GM21528 (cell line): Measurements from ENCODE around the gene ATRIP.
"Not testable (repeated sequence)": the region's sequence is repeated elsewhere in the genome, so short reads cannot be mapped to it uniquely, and the experiment has no call there.

Experiments
- ATAC-seq: cut with Tn5 transposase; IDR thresholded peaks from one replicate; pipeline ENCODE4 v1.9.1; 2021; ENCODE audit warnings: mild to moderate bottlenecking, moderate library complexity; ENCODE audit not compliant: unreplicated experiment, low FRiP score

ATRIP gene

DNA sequence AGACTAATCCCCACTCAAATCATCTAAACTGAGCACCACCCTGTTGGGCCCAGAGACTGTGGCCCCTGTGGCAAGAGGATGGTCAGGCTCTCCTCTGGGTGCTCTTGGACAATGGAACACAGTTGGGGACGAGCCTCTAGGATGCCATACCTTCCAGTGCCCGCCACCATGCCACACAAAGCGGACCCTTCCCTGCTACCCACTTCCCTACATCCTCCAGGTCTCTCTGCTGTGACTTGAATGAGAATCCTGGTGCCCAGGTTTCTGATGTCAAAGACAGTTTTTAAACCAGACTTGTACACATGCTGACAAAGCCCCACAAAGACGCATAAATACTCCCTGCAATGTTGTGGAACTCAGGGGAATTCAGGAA lies 11.3 kb upstream of the ATRIP start:
- no peak for ATAC-seq

DNA sequence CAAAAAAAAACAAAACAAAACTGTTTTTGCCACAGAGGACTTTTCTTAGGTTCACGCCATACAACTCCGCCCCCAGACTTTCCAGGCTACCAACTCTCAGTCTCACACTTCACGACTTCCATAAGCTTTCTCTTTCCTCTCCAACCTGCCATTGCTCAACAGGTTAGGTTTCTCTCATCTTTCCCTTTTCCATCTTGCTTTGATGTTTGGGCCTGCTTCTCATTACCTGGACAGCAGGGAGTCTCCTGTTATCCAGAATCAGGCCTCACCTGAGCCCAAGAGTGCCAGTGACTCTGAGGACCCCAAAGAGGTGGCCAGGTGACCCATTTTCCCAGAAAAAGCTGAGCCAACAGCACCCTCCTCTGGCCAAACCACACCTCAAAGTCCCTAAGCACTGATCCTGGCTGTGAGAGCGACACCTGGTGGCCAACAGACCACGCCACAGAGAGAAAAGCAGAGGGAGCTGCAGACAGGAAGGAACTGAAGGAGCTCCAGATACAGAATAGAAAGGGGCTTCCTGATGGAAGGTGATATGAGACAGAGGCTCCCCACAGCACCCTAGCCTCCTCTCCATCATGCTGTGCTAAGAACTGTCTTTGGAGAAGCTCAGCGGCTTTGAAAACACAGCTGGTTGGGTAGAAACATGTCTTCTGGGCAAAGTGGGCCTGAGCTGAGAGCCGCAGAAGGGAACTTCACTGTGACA lies 10.6 kb upstream of the ATRIP start:
- ATAC-seq, result no peak

DNA sequence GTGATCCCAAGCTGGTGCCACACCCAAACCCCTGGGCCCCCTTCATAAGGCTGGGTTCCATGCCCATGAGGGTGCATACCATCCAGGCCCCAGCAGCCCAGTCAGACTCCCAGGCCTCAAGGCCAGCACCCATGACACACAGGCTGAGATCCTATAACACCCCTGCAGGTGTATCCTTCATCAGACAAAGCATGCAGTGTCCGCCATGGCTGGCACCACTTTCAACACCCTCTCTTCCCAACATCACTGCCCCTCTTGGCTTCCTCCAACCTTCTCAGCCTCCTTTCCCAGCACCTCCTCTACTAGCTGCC lies 10.1 kb upstream of the ATRIP start:
- ATAC-seq, result no peak

DNA sequence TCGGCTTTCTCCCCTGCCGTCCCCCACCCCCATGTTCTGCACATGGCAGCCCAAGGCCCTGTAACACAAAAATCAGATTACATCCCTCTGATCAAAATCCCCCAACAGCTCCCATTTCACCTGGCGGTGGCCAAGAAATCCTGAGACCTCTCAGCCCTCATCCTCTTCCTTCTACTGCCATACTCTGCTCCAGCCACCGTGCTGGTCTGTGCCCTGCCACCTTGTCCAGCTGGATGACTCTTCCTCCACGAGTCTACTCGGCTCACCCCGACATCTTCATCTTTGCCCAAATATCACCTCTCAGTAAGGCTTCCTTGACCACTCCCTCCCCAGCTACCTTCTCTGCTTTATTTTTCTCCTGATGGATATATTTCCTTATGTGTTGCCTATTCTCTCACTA lies 9.7 kb upstream of the ATRIP start:
- ATAC-seq, result no peak

DNA sequence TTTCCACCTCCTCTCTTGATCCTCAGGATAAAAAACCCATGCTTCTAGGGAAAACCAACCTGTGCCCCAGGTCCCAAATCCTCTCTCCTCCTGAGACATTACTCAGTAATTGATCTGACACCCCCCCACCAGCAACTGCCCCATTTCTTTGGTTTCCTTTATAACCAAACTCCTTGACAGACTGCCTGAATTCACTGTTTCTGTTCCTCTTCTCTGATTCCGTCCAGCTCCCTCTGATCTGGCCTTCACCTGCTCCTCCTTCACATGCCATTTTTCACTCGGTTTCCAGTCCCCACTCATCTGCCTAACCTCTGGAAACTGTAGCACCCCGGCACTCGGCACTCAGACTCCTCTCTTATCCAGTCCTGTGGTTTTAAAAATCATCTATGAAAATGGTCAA lies 8.7 kb upstream of the ATRIP start:
- ATAC-seq, result no peak

DNA sequence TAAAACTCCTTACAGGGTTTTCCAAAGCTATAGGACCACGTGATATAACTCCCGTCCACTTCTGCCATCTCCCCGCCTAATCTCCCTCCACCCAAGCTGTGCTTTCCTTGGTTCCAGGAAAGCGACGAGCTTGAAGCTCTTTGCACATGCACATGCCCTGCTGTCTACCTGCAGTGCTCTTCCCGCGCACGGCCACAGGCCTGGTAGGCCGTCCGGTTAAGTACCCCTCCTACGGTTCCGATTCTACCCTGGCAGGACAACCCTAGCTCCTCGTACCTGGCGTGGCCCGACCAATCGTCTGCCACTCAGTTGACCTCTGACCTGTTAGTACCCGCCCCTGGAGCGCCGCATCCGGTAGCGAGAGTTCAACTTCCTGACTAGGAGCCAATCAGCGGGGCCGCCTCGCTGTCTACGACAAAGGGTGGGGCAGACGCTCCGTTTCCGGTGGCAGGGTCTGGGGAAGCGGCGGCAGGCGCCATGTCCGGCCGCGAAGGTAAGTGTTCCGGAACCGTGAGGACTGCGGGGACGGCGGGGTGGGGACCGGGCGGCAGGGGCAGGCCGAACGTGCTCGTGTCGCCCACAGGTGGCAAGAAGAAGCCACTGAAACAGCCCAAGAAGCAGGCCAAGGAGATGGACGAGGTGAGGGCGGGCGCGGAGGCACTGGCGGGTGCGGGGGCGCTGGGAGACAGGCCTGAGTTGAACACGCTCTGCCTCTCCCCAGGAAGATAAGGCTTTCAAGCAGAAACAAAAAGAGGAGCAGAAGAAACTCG lies 6.5 kb upstream of the ATRIP start, which contains the start of the genes CCDC51 and TMA7:
Gene CCDC51, minus strand, starts transcription at position 300 of the 770 bp plus-strand sequence. CDS start 4,991 bp downstream, outside the sequence.
Gene TMA7, plus strand, starts transcription at position 438 of the 770 bp plus-strand sequence. Its CDS starts 40 bp downstream, at position 478.
- peak; percentile 91 for ATAC-seq

DNA sequence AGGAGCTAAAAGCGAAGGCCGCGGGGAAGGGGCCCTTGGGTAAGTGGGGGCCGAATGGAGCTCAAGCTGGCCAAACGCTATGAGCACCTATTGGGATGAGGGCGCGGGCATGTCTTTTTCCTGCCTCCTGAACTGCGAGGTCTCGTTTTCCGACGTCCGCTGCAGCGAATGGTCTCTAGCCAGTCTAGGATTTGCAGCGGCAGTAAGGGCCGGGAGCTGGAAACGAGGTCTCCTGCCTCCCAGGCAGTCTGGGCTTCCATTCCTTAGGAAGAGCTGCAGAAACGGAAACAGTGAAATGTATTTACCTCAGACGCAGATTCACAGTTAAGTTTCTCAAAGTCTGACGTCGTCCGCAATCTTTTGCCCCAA lies 6.0 kb upstream of the ATRIP start:
- peak; percentile 15 for ATAC-seq

DNA sequence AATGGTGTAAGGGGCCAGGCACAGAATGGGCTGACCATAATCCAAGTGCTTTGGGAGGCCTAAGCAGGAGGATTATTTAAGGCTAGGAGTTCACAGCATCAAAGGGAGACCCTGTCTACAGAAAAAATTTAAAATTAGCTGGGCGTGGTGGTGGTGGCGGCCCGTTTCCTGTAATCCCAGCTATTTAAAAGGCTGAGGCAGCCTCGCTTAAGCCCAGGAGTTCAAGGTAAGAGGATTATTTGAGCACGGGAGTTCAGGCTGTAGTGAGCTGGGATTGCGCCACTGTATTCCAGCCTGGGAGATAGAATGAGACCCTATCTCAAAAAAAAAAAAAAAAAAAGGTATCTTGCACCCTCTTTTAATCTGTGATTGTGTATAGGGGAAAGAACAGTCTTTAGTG lies 4.6 kb upstream of the ATRIP start:
- no peak for ATAC-seq

DNA sequence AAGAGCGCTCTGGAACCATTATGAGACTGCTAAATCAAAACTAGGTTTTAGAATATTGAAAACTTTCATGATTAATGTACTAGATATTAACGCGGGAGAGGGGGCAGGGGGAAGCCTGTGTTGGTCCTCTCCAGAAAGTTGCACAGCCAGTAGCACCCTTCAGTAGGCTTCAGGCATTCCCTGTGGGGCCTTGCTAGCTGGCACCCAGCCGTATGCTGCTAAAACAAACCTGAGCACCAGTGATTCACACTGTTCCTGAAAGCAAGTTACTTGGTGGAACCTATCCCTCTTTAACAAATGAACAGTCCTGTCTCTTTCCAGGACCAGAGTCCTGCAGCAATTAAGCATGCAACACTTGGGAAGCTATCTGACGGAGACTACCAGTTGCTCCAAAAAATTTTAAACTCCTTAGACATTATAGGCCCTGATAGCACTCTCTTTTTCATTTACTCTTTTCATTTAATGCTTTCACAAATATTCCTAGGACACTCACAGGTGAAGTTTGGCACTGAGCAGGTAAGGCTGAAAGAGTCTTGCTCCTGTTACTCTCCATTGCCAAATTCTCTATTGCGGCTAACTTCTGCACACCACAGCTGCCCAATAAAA lies 1.2 kb upstream of the ATRIP start:
- ATAC-seq, result no peak

DNA sequence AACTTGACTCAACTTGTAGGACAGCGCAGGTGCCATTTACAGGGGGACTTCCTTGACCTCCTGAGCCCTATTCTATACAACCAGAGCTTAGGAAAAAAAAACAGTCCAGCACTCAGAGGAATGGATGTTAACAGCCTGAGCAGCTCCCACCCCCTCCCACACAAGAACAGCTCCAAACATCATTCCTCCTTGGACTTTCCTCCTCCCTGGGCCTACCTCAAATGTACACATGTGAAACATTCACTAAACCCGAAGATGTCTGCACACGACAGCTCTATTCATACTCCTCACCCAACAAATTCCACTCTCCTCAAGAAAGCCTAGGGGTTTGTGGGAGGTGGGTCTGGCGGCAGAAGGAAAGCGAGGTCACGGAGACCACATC lies 503 bp upstream of the ATRIP start:
- peak; percentile 5 for ATAC-seq

DNA sequence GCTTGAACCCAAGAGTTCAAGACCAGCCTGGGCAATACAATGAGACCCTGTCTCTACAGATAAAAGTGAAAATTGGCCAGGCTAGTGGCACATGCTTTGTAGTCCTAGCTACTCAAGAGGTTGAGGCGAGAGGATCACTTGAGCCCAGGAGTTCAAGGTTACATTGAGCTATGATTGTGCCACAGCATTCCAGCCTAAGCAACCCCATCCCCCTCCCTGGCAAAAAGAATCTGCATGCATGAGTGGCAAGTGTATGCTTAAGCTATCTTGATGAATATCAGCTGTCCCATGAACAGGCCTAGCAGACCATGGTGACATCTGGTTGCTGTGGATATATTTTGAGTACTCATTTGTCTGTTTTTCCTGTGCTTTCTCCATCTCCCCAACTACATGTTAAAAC lies 4.7 kb downstream of the ATRIP start:
- no peak for ATAC-seq

DNA sequence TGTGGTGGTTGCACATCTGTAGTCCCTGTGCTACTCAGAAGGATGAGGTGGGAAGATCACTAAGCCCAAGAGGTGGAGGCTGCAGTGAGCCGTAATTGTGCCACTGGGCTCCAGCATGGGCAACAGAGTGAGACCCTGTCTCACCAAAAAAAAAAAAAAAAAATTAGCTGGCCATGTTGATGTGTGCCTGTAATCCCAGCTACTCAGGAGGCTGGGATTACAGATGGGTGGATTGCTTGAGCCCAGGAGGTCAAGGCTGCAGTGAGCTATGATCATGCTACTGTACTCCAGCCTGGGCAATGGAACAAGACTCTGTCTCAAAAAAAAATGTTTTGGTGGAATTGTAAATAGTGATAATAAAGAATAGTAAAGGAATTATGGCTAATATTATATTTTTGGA lies 9.9 kb downstream of the ATRIP start:
- ATAC-seq, result no peak

DNA sequence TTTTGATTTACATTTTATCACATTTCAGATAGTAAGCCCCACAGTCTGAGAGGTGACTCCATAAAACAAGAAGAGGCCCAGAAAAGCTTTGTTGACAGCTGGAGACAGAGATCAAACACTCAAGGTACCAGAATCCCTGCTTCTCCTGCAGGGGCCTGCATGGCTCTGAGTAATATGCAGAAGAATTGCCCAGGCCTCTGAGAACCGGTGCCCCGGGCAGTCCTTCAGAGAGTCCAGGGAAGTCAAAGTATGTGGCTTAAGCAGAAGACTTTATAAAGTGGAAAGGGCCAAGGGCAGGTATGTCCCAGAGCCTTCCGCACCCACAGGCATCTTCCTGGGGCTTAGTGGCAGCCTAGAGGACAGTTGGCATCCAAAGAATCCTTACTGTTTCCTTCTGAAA lies 12.8 kb downstream of the ATRIP start:
- ATAC-seq, result no peak

DNA sequence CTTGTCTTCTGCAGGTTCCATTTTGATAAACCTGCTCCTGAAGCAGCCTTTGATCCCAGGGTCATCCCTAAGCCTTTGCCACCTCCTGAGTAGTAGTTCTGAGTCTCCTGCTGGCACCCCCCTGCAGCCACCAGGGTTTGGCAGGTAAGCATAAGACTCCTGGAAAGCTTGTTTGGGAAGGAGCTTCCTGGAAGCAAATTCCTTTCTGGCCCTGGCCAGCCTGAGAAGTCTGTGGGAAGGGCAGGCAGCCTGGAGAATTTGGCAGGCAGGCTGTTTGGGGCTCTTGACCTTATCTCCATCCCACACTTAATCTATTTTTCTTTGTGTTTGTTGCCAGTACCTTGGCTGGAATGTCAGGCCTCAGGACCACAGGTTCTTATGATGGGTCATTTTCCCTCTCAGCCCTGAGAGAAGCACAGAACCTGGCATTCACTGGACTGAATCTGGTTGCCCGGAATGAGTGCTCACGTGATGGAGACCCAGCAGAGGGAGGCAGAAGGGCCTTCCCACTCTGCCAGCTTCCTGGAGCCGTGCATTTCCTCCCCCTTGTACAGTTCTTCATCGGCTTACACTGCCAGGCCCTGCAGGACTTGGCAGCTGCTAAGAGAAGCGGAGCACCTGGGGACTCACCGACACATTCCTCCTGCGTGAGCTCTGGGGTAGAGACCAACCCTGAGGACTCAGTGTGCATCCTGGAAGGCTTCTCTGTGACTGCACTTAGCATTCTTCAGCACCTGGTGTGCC lies 13.4 kb downstream of the ATRIP start:
- no peak for ATAC-seq

DNA sequence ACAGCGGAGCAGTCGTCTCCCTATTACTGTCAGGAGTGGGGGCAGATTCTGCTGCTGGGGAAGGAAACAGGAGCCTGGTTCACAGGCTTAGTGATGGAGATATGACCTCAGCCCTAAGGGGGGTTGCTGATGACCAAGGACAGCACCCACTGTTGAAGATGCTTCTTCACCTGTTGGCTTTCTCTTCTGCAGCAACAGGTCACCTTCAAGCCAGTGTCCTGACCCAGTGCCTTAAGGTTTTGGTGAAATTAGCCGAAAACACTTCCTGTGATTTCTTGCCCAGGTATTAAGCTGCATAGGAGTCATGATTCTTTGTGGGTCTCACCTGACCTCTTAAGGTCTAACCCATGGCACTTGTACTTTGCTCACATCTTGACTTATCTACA lies 14.0 kb downstream of the ATRIP start:
- no peak for ATAC-seq

DNA sequence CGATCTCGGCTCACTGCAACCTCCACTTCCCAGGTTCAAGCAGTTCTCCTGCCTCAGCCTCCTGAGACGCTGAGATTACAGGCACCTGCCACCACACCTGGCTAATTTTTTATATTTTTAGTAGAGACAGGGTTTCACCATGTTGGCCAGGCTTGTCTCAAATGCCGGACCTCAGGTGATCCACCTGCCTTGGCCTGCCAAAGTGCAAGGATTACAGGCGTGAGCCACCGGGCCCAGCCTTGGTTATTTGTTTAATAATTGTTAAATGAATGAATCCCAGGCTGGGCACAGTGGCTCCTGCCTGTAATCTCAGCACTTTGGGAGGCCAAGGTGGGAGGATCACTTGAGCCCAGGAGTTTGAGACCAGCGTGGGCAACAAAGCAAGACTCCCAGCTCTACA lies 15.2 kb downstream of the ATRIP start:
- ATAC-seq, result not testable (repeated sequence)

DNA sequence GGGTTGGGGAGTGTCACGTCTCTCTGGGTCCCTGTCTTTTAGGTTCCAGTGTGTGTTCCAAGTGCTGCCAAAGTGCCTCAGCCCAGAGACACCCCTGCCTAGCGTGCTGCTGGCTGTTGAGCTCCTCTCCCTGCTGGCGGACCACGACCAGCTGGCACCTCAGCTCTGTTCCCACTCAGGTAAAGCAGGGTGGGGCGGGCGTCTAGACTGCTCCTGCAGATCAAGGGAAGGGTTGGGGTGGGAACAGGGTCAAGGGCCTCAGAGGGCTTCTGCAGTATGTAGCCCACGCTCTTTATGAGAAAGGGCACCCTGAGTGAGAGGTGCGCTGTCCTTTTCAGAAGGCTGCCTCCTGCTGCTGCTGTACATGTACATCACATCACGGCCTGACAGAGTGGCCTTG lies 17.2 kb downstream of the ATRIP start:
- ATAC-seq, result no peak

DNA sequence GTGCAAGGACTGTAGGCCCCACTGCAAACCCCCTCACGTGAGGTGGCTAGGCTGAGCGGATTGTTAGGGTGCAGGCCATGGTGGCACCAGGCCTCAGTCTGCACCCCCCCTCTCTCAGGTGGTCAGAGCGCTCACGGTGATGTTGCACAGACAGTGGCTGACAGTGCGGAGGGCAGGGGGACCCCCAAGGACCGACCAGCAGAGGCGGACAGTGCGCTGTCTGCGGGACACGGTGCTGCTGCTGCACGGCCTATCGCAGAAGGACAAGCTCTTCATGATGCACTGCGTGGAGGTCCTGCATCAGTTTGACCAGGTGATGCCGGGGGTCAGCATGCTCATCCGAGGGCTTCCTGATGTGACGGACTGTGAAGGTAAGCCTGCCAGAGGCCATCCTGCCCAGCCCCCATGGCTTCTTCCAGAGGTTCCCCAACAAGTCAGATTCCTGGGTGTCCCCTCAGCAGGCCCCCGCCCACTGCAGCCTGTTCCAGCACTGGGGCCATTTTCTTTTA lies 18.2 kb downstream of the ATRIP start:
- no peak for ATAC-seq

DNA sequence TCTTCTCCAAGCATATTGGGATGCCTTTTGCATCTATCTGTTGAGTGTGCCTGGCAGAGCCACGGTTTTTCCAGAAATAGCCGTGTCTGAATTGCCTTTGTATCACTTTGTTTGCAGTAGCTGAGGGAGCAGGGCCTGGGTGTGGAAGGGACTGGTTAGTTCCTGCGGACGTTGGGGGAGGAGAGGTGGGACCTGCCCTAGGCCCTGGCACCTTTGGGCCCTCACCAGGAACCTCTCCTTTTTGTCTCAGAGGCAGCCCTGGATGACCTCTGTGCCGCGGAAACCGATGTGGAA lies 18.6 kb downstream of the ATRIP start:
- ATAC-seq, result no peak

DNA sequence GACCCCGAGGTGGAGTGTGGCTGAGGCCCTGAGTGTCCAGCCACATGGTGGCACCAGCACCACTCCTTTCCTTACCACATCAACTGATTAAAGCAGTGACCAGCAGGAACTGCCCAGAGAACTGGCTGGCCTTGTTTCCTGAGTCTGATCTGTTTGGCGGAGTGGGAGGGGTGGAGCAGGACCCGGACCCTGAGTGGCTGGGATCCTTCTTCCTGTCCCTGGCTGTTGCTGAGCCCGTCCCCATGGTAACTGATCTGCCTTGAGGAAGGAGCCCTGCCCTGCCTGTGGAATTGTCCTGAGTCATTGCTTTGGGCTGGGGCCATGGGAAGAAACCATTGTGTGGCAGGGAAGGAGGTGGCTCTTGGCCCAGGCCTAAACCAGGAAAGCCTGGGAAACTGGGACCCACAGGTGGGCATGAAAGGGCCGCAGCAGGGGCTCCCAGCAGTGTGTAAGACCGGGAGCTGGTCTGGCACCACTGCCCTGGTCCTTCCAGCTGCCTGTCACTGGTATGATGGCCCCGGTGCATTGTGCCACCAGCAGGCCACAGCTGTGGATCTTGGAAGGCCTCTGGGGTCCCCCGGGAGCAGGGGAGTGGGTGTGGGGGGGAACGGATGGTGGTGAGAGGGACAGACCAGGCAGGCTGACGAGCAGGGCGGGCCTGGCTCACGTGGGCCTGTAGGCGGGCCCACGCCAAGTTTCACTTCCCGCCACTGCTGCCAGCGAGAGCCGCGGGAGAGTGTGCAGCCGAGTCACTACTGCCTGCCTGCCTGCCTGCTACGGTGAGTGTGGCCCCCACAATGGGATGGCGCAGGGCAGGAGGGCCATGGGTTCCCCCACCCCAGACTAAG lies 19.2 kb downstream of the ATRIP start:
- peak; percentile 66 for ATAC-seq
